Measurements from ENCODE around the gene NPBWR2. TPM values are rescaled to one million over a fixed set of nuclear protein-coding genes. Genes with fewer than 3 reads are reported as not detected.
"Not testable (repeated sequence)": the region's sequence is repeated elsewhere in the genome, so short reads cannot be mapped to it uniquely, and the experiment has no call there.

The NPBWR2 gene
- polyA plus RNA-seq, 3 donors from 2014 or later: not detected

DNA sequence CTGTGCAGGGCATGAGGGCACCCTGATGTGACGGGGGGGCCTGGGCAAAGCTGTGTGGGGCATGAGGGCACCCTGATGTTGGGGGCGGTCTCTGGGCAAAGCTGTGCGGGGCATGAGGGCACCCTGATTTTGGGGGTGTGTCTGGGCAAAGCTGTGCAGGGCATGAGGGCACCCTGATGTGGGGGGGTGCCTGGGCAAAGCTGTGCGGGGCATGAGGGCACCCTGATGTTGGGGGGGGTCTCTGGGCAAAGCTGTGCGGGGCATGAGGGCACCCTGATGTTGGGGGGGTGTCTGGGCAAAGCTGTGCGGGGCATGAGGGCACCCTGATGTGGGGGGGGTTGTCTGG is 10.0 kb upstream of the NPBWR2 start:
- not testable (repeated sequence) for H3K4me1 Mint-ChIP-seq; H3K36me3 Mint-ChIP-seq; H3K9me3 Mint-ChIP-seq; H3K27me3 Mint-ChIP-seq (ENCODE audit: low read depth in 3 of 3); H3K4me3 Mint-ChIP-seq; H3K27ac Mint-ChIP-seq; DNase-seq

GRCh38 chr20:64116541-64117431 is 9.4 kb upstream of the NPBWR2 start:
- Mint-ChIP-seq H3K4me3 (no peak overlapping the region), H3K27ac (no peak overlapping the region), H3K36me3 (no peaks in the 10 kb centered on the region), H3K4me1 (peaks cover 7 to 8% of the 10 kb centered on the region in 2 donors), H3K27me3 (ENCODE audit: low read depth in 3 of 3) (peaks cover 0 to 9% (median 9%) of the 10 kb centered on the region in 3 donors), H3K9me3 (no peaks in the 10 kb centered on the region)
- no peak for DNase-seq

GRCh38 chr20:64116016-64116415 is 8.7 kb upstream of the NPBWR2 start:
- Mint-ChIP-seq H3K9me3 (no peaks in the 10 kb centered on the region), H3K27ac (no peak overlapping the region), H3K4me3 (no peak overlapping the region), H3K36me3 (no peaks in the 10 kb centered on the region), H3K27me3 (ENCODE audit: low read depth in 3 of 3) (peaks cover 0 to 7% (median 3%) of the 10 kb centered on the region in 3 donors), H3K4me1 (peaks cover 7 to 8% of the 10 kb centered on the region in 2 donors)
- no peak for DNase-seq

- no peak for DNase-seq
- H3K9me3 Mint-ChIP-seq: no peaks in the 10 kb centered on the region
- H3K27ac Mint-ChIP-seq: no peak overlapping the region
- H3K4me3 Mint-ChIP-seq: no peak overlapping the region
- peaks cover 3 to 5% of the 10 kb centered on the region in 2 donors for H3K4me1 Mint-ChIP-seq
- H3K36me3 Mint-ChIP-seq: no peaks in the 10 kb centered on the region
- H3K27me3 Mint-ChIP-seq (ENCODE audit: low read depth in 3 of 3): peaks cover 0 to 6% (median 3%) of the 10 kb centered on the region in 3 donors
These were observed 8.0 kb upstream of the NPBWR2 start for GRCh38 chr20:64115171-64115911.

- no peak for DNase-seq
- H3K27me3 Mint-ChIP-seq (ENCODE audit: low read depth in 3 of 3): peaks cover 0 to 3% (median 2%) of the 10 kb centered on the region in 3 donors
- no peaks in the 10 kb centered on the region for H3K4me1 Mint-ChIP-seq
- no peak overlapping the region for H3K4me3 Mint-ChIP-seq
- no peak overlapping the region for H3K27ac Mint-ChIP-seq
- no peaks in the 10 kb centered on the region for H3K9me3 Mint-ChIP-seq
- H3K36me3 Mint-ChIP-seq: no peaks in the 10 kb centered on the region
These were observed 7.1 kb upstream of the NPBWR2 start for GRCh38 chr20:64114356-64114971.

GRCh38 chr20:64113796-64114355 is 6.5 kb upstream of the NPBWR2 start:
- Mint-ChIP-seq H3K36me3 (no peaks in the 10 kb centered on the region), H3K9me3 (no peaks in the 10 kb centered on the region), H3K27ac (no peak overlapping the region), H3K27me3 (ENCODE audit: low read depth in 3 of 3) (peaks cover 0 to 3% (median 2%) of the 10 kb centered on the region in 3 donors), H3K4me3 (no peak overlapping the region), H3K4me1 (no peaks in the 10 kb centered on the region)
- DNase-seq: no peak

- Mint-ChIP-seq H3K9me3 (no peaks in the 10 kb centered on the region), H3K36me3 (no peaks in the 10 kb centered on the region), H3K4me3 (no peak overlapping the region), H3K4me1 (no peaks in the 10 kb centered on the region), H3K27me3 (ENCODE audit: low read depth in 3 of 3) (peaks cover 0 to 3% (median 2%) of the 10 kb centered on the region in 3 donors), H3K27ac (no peak overlapping the region)
- no peak for DNase-seq
These were observed 6.0 kb upstream of the NPBWR2 start for GRCh38 chr20:64113444-64113775.

DNA sequence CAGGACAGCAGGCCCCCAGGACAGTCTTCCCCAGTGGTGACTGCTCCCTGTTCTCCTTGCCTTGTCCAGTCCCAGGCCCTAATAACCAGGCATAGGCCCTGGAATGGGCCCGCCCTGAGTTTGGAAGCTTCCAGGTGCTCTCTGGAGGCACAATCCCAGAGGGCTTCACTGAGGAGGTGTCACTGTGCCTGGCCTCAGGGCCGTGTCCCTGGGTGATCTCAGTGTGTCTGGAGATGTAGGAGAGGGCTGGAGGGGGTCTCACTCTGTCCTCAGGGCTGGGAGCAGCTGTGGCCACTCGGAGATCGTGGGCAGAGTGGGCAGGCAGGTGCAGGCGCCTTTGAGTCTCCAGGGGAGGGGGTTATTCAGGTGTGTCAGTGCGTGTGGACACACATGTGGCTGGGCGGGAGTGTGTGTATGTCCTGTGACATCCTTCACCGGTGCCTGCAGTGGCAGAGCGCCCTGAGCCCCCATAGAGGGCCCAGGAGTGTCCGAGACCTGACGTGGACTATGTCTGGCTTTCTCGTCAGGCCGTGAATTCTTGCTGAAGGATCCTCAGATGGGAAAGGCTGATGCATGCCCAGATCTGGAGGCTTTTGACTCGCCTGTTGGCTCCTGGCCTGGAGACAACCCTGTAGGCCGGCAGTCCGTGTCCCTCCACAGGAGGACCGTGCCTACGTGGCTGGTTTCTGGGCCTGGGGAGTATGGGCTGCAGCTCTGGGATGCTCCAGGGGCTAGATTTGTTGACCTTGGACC is 5.5 kb upstream of the NPBWR2 start:
- Mint-ChIP-seq H3K27me3 (ENCODE audit: low read depth in 3 of 3) (peaks cover 0 to 3% (median 3%) of the 10 kb centered on the region in 3 donors), H3K4me1 (peaks cover 2 to 5% of the 10 kb centered on the region in 2 donors), H3K27ac (no peak overlapping the region), H3K36me3 (no peaks in the 10 kb centered on the region), H3K4me3 (no peak overlapping the region), H3K9me3 (no peaks in the 10 kb centered on the region)
- no peak for DNase-seq

DNA sequence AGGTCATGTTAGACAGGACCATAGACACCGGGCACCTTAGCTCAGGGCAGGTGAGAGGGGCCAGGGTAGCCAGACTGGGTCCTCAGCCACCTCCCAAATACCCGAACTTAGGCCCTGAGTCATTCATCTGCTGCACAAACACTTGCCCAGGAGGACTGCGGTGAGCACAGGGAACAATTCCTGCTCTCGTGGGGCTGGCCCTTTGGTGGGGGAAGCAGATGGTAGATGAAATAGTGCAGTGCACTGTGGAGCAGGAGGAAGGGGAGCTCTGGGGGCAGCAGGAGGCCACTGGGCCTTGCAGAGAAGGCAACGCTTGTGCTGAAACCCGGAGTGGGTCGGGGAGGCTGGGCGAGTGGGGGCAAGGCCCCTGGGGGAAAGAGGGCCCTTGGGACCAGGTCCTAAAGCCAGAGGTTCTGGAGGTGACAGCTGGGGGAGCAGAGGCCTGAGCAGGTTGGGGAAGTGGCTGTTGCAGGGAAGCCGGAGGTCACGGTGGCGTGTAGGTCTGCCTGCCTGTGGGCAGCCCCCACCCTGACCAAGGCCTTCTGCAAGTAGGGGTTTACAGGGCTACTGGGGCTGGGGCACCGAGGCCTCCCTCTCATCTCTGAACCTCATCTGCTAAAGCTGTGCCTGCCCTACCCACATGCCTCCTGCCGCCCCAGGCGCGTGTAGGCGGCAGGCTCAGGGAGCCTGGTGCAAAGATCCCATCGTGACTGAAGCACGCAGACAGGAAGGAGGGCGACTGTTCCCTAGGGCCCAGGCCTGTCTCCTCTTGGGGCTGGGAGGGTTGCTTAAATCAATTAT is 4.7 kb upstream of the NPBWR2 start:
- Mint-ChIP-seq H3K27ac (no peak overlapping the region), H3K9me3 (no peaks in the 10 kb centered on the region), H3K4me3 (no peak overlapping the region), H3K36me3 (no peaks in the 10 kb centered on the region), H3K27me3 (ENCODE audit: low read depth in 3 of 3) (peaks cover 0 to 3% (median 3%) of the 10 kb centered on the region in 3 donors), H3K4me1 (peaks cover 2 to 5% of the 10 kb centered on the region in 2 donors)
- DNase-seq: no peak

DNA sequence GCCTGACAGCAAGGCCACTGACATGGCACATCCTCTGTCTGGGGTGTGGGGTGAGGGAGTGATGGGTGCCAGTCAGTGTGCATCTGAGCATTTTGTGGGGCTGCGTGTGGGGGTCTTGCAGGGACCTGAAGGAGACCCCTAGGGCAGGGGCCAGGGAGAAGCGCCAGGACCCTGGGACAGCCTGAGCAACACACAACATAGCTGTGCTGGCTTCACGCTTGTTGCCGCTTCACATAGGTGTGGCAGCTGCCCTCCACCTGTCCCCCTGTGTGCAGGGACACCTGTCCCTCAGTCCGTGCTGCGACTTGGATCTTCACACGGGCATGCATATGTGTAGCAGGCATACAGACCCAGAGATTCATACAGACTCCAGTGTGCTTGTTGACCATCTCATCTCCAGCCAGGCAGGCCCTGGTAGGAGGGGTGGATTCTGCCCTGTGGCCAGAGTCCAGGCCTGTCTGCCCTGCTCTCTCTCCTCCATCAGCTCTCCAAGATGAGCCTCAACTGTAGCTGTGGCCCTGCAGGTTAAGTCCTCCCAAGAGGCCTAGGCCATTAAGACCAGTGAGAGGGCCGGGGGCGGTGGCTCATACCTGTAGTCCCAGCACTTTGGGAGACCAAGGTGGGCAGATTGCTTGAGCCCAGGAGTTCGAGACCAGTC is 3.2 kb upstream of the NPBWR2 start:
- peaks cover 1 to 2% (median 2%) of the 10 kb centered on the region in 3 donors for H3K27me3 Mint-ChIP-seq (ENCODE audit: low read depth in 3 of 3)
- no peak for DNase-seq
- H3K9me3 Mint-ChIP-seq: no peaks in the 10 kb centered on the region
- peaks cover 2 to 5% of the 10 kb centered on the region in 2 donors for H3K4me1 Mint-ChIP-seq
- H3K36me3 Mint-ChIP-seq: no peaks in the 10 kb centered on the region
- H3K4me3 Mint-ChIP-seq: no peak overlapping the region
- H3K27ac Mint-ChIP-seq: no peak overlapping the region

- DNase-seq: no peak
- peaks cover 1 to 2% (median 2%) of the 10 kb centered on the region in 3 donors for H3K27me3 Mint-ChIP-seq (ENCODE audit: low read depth in 3 of 3)
- H3K27ac Mint-ChIP-seq: no peak overlapping the region
- no peaks in the 10 kb centered on the region for H3K9me3 Mint-ChIP-seq
- H3K4me3 Mint-ChIP-seq: no peak overlapping the region
- no peaks in the 10 kb centered on the region for H3K36me3 Mint-ChIP-seq
- peaks cover 2 to 5% of the 10 kb centered on the region in 2 donors for H3K4me1 Mint-ChIP-seq
These were observed 2.5 kb upstream of the NPBWR2 start for GRCh38 chr20:64109831-64110391.

All from immature natural killer cell (primary cell).